Measurements from ENCODE around the gene ZNF786. TPM values are rescaled to one million over a fixed set of nuclear protein-coding genes. Genes with fewer than 3 reads are reported as not detected.

ZNF786 gene
- total and polyA plus RNA-seq, 4 donors, result 2.0 to 5.9 (median 4.4) TPM

GRCh38 chr7:149125189-149125862, 34.8 kb upstream of the ZNF786 start:
- no peaks in the 10 kb centered on the region for H3K9me3 ChIP-seq (ENCODE audit: control insufficient read depth in 4 of 4, insufficient read depth in 3 of 4, low read length in 3 of 4)
- H3K36me3 ChIP-seq (ENCODE audit: control insufficient read depth in 4 of 4, insufficient read depth in 4 of 4, low read length in 4 of 4), result peaks cover 0 to 4% (median under 1%) of the 10 kb centered on the region in 4 donors
- TF ChIP-seq CTCF (IDR thresholded peaks at IDR 0.05; ENCODE audit: control extremely low read depth, extremely low read depth), result no peak
- peak overlapping the region; percentile 93 for H3K4me3 ChIP-seq
- peaks cover 0 to 12% (median 3%) of the 10 kb centered on the region in 5 donors for H3K4me1 ChIP-seq (ENCODE audit: control insufficient read depth in 5 of 5, insufficient read depth in 5 of 5, low read length in 5 of 5)
- WGBS, 2 donors, result 4 to 8% methylated on average over 21 of the region's 21 CpGs
- ATAC-seq (ENCODE audit: insufficient read depth, low FRiP score) (no peak), DNase-seq (peak in 1 of 3 donors; percentile 13)
- peak overlapping the region; percentile 91 to 93 for H3K27ac ChIP-seq (ENCODE audit: low read depth in 1 of 2, low read length in 1 of 2)
- no peaks in the 10 kb centered on the region for H3K27me3 ChIP-seq (ENCODE audit: control insufficient read depth in 3 of 3, insufficient read depth in 3 of 3, low read length in 2 of 3)
- peak overlapping the region; percentile 83 to 85 for H3K9ac ChIP-seq (ENCODE audit: insufficient read depth in 1 of 2, low read length in 2 of 2)

- Histone ChIP-seq H3K36me3 (ENCODE audit: control insufficient read depth in 4 of 4, insufficient read depth in 4 of 4, low read length in 4 of 4) (peaks cover 0 to 2% (median 1%) of the 10 kb centered on the region in 4 donors), H3K27me3 (ENCODE audit: control insufficient read depth in 3 of 3, insufficient read depth in 3 of 3, low read length in 2 of 3) (no peaks in the 10 kb centered on the region), H3K4me1 (ENCODE audit: control insufficient read depth in 5 of 5, insufficient read depth in 5 of 5, low read length in 5 of 5) (no peaks in the 10 kb centered on the region), H3K9me3 (ENCODE audit: control insufficient read depth in 4 of 4, insufficient read depth in 3 of 4, low read length in 3 of 4) (no peaks in the 10 kb centered on the region), H3K9ac (ENCODE audit: insufficient read depth in 1 of 2, low read length in 2 of 2) (no peak overlapping the region), H3K27ac (ENCODE audit: low read depth in 1 of 2, low read length in 1 of 2) (no peak overlapping the region), H3K4me3 (no peak overlapping the region)
- ATAC-seq (ENCODE audit: insufficient read depth, low FRiP score) (no peak), DNase-seq (no peak)
- WGBS, 2 donors, result 88 to 92% methylated on average over 11 to 12 of the region's 12 CpGs
- no peak for TF ChIP-seq CTCF (IDR thresholded peaks at IDR 0.05; ENCODE audit: control extremely low read depth, extremely low read depth)
Observed at GRCh38 chr7:149109969-149110368, 19.5 kb upstream of the ZNF786 start.

GRCh38 chr7:149104749-149105148, 14.2 kb upstream of the ZNF786 start:
- H3K9me3 ChIP-seq (ENCODE audit: control insufficient read depth in 4 of 4, insufficient read depth in 3 of 4, low read length in 3 of 4), result no peaks in the 10 kb centered on the region
- no peak for TF ChIP-seq CTCF (IDR thresholded peaks at IDR 0.05; ENCODE audit: control extremely low read depth, extremely low read depth)
- H3K27ac ChIP-seq (ENCODE audit: low read depth in 1 of 2, low read length in 1 of 2), result no peak overlapping the region
- no peak overlapping the region for H3K9ac ChIP-seq (ENCODE audit: insufficient read depth in 1 of 2, low read length in 2 of 2)
- H3K4me1 ChIP-seq (ENCODE audit: control insufficient read depth in 5 of 5, insufficient read depth in 5 of 5, low read length in 5 of 5), result no peaks in the 10 kb centered on the region
- 96% methylated on average over 25 of the region's 25 CpGs for WGBS, 2 donors
- no peak for DNase-seq
- no peaks in the 10 kb centered on the region for H3K27me3 ChIP-seq (ENCODE audit: control insufficient read depth in 3 of 3, insufficient read depth in 3 of 3, low read length in 2 of 3)
- peaks cover 0 to 11% (median 5%) of the 10 kb centered on the region in 4 donors for H3K36me3 ChIP-seq (ENCODE audit: control insufficient read depth in 4 of 4, insufficient read depth in 4 of 4, low read length in 4 of 4)
- H3K4me3 ChIP-seq, result no peak overlapping the region
- no peak for ATAC-seq (ENCODE audit: insufficient read depth, low FRiP score)

All from lung (tissue), 12 donors.